SK-N-SH (cell line): ENCODE measurements around the gene MTFP1. TPM values are rescaled to one million over a fixed set of nuclear protein-coding genes. Genes with fewer than 3 reads are reported as not detected.

Experiments
- CTCF ChIA-PET: fragments of 300-600, 350-600 bp; formaldehyde crosslinking; extraction: SDS; loops from one replicate; lab custom pipeline; 2021; lab: Yijun Ruan, JAX
- POLR2A ChIA-PET: fragments of 350-600 bp; sonication (Branson Sonifier 250); formaldehyde crosslinking; extraction: SDS; loops from one replicate; lab custom pipeline; 2020; ENCODE audit warnings: antibody characterized with exemption, inconsistent platforms; lab: Yijun Ruan, JAX
- DNase-seq: peaks from one replicate; pipeline ENCODE4 v3.0.0; 2012
- H2AFZ ChIP-seq: fragments of 200-600 bp; sonication (generic); 2 replicates; pipeline ENCODE4 v1.8.1; 2016; ENCODE audit warnings: antibody characterized with exemption, mild to moderate bottlenecking, low read depth
- H3F3A ChIP-seq: fragments of 200-600 bp; sonication (generic); replicated peaks from 2 replicates; pipeline ENCODE3; 2016; ENCODE audit warnings: antibody characterized with exemption, mild to moderate bottlenecking; ENCODE audit not compliant: insufficient read depth
- H3K27ac ChIP-seq, 2 experiments: fragments of 200-500 bp in 1 of 2; fragments of 200-600 bp in 1 of 2; sonication (Bioruptor generic) in 1 of 2; sonication (generic), shearing (Covaris generic) in 1 of 2; 2 replicates each; pipeline versions ENCODE4 v1.5.1 to v1.6.1; 2014 to 2016; ENCODE audit warnings: low read depth in 2 of 2, inconsistent platforms in 1 of 2, low read length in 1 of 2, mild to moderate bottlenecking in 1 of 2, mixed read lengths in 1 of 2
- H3K27me3 ChIP-seq: fragments of 200-600 bp; sonication (generic), shearing (Covaris generic); 2 replicates; pipeline ENCODE4 v1.6.1; 2016; ENCODE audit warnings: mixed run types; ENCODE audit not compliant: insufficient read depth
- H3K36me3 ChIP-seq, 2 experiments: fragments of 200-500 bp in 1 of 2; fragments of 200-600 bp in 1 of 2; sonication (Bioruptor generic) in 1 of 2; sonication (generic) in 1 of 2; replicated peaks in 1 of 2; 2 replicates each; pipeline versions ENCODE3 to v1.5.1; 2014 to 2016; ENCODE audit warnings: low read length in 1 of 2, mild to moderate bottlenecking in 1 of 2; ENCODE audit not compliant: insufficient read depth in 2 of 2, control insufficient read depth in 1 of 2
- H3K4me1 ChIP-seq, 2 experiments: fragments of 200-500 bp in 1 of 2; fragments of 200-600 bp in 1 of 2; sonication (Bioruptor generic) in 1 of 2; sonication (generic), shearing (Covaris generic) in 1 of 2; 2 replicates each; pipeline versions ENCODE4 v1.5.1 to v1.6.1; 2014 to 2016; ENCODE audit warnings: low read depth in 1 of 2, low read length in 1 of 2, mixed run types in 1 of 2; ENCODE audit not compliant: insufficient read depth in 2 of 2, control insufficient read depth in 1 of 2
- H3K4me2 ChIP-seq: fragments of 200-600 bp; sonication (generic), shearing (Covaris generic); 2 replicates; pipeline ENCODE4 v1.6.1; 2017; ENCODE audit warnings: mixed run types
- H3K4me3 ChIP-seq, 2 experiments: fragments of 200-500 bp in 1 of 2; fragments of 200-600 bp in 1 of 2; sonication (Bioruptor generic) in 1 of 2; sonication (generic), shearing (Covaris generic) in 1 of 2; 2 replicates each; pipeline versions ENCODE4 v1.5.1 to v1.8.1; 2014 to 2016; ENCODE audit warnings: low read depth in 2 of 2, inconsistent platforms in 1 of 2, low read length in 1 of 2, mild to moderate bottlenecking in 1 of 2, mixed read lengths in 1 of 2, moderate library complexity in 1 of 2
- H3K79me2 ChIP-seq: fragments of 200-600 bp; sonication (generic); 2 replicates; pipeline ENCODE4 v1.8.1; 2017; ENCODE audit warnings: mild to moderate bottlenecking; ENCODE audit not compliant: insufficient read depth
- H3K9ac ChIP-seq: fragments of 200-600 bp; sonication (generic); 2 replicates; pipeline ENCODE4 v1.6.1; 2017; ENCODE audit warnings: mixed run types
- H3K9me2 ChIP-seq: fragments of 200-600 bp; sonication (generic); 2 replicates; pipeline ENCODE4 v1.6.1; 2017; ENCODE audit warnings: mixed run types
- H3K9me3 ChIP-seq: fragments of 200-600 bp; sonication (generic); 2 replicates; pipeline ENCODE4 v1.6.1; 2017; ENCODE audit warnings: mixed run types, mild to moderate bottlenecking, moderate library complexity
- H4K20me1 ChIP-seq: fragments of 200-600 bp; sonication (generic); 2 replicates; pipeline ENCODE4 v1.6.1; 2017; ENCODE audit warnings: mild to moderate bottlenecking, mixed run types; ENCODE audit not compliant: insufficient read depth
- CHD2 ChIP-seq: fragments of 150-350 bp; IDR thresholded peaks from 2 replicates; pipeline ENCODE4 v1.6.1; 2018; ENCODE audit warnings: low read length; ENCODE audit not compliant: partially characterized antibody
- ELF1 ChIP-seq: IDR thresholded peaks from 2 replicates; pipeline ENCODE4 v1.4.0; 2012
- EP300 ChIP-seq, 2 experiments: IDR thresholded peaks; 2 replicates each; pipeline versions ENCODE4 v1.4.0 to v1.6.1; 2012; ENCODE audit warnings: borderline replicate concordance in 1 of 2, low read depth in 1 of 2, low read length in 1 of 2
- EZH2phosphoT487 ChIP-seq: fragments of 200-600 bp; sonication (generic); IDR thresholded peaks from 2 replicates; pipeline ENCODE4 v1.6.1; 2017; ENCODE audit warnings: low read depth, mixed run types, mild to moderate bottlenecking, antibody characterized with exemption, moderate library complexity, borderline replicate concordance
- FOSL2 ChIP-seq: IDR thresholded peaks from 2 replicates; pipeline ENCODE4 v1.4.0; 2012; ENCODE audit warnings: low read depth, mild to moderate bottlenecking, moderate library complexity, borderline replicate concordance
- FOXM1 ChIP-seq: IDR thresholded peaks from 2 replicates; pipeline ENCODE4 v1.4.0; 2012; ENCODE audit warnings: low read depth, mild to moderate bottlenecking
- JUND ChIP-seq: IDR thresholded peaks from 2 replicates; pipeline ENCODE4 v1.4.0; 2012
- MEF2A ChIP-seq: IDR thresholded peaks from 2 replicates; pipeline ENCODE4 v1.4.0; 2012; ENCODE audit warnings: low read depth, borderline replicate concordance
- MXI1 ChIP-seq: IDR thresholded peaks from 2 replicates; pipeline ENCODE4 v1.6.1; 2012; ENCODE audit warnings: mild to moderate bottlenecking, low read depth, low read length, improper control_type of control experiment
- PBX3 ChIP-seq: IDR thresholded peaks from 2 replicates; pipeline ENCODE4; 2012
- RCOR1 ChIP-seq: fragments of 150-350 bp; IDR thresholded peaks from 2 replicates; pipeline ENCODE4 v1.6.1; 2017; ENCODE audit warnings: antibody characterized with exemption, low read length
- REST ChIP-seq: IDR thresholded peaks from 2 replicates; pipeline ENCODE4 v1.6.1; 2012; ENCODE audit warnings: mild to moderate bottlenecking, low read depth, low read length, moderate library complexity
- RFX5 ChIP-seq: IDR thresholded peaks from 2 replicates; pipeline ENCODE4 v1.6.1; 2012; ENCODE audit warnings: mild to moderate bottlenecking, improper control_type of control experiment, low read length
- RXRA ChIP-seq: IDR thresholded peaks from 2 replicates; pipeline ENCODE4 v1.4.0; 2012; ENCODE audit warnings: low read depth, mild to moderate bottlenecking, borderline replicate concordance
- SMC3 ChIP-seq: IDR thresholded peaks from 2 replicates; pipeline ENCODE4 v1.6.1; 2012; ENCODE audit warnings: low read depth, low read length, improper control_type of control experiment
- TAF1 ChIP-seq: IDR thresholded peaks from 2 replicates; pipeline ENCODE4 v1.6.1; 2012; ENCODE audit warnings: low read depth, mild to moderate bottlenecking, low read length, moderate library complexity, borderline replicate concordance
- TEAD4 ChIP-seq: IDR thresholded peaks from 2 replicates; pipeline ENCODE4 v1.4.0; 2012; ENCODE audit warnings: mild to moderate bottlenecking, borderline replicate concordance; ENCODE audit not compliant: insufficient read depth
- USF1 ChIP-seq: IDR thresholded peaks from 2 replicates; pipeline ENCODE4 v1.4.0; 2012; ENCODE audit warnings: low read depth, borderline replicate concordance
- USF2 ChIP-seq: fragments of 150-350 bp; IDR thresholded peaks from 2 replicates; pipeline ENCODE4 v1.6.1; 2017; ENCODE audit warnings: antibody characterized with exemption, low read length, low read depth, borderline replicate concordance
- ZBTB33 ChIP-seq: IDR thresholded peaks from 2 replicates; pipeline ENCODE4 v1.4.0; 2012; ENCODE audit warnings: low read depth, borderline replicate concordance
- WGBS: methylation state at CpG from one replicate; pipeline ENCODE4 v1.1.6; 2017; ENCODE audit warnings: low lambda C conversion rate; 5-methylcytosine and 5-hydroxymethylcytosine counted together
- polyA plus RNA-seq, 3 experiments: library from polyadenylated mRNA; depleted of rRNA; stranded (reverse); fragments of >200 nt; gene quantifications; 2 replicates each; pipeline ENCODE4 v1.2.3, GENCODE V29; 2012

MTFP1 gene
- polyA plus RNA-seq, 1 of the 3 experiments (the other 2 are of a cell fraction), result 18.9 TPM

GRCh38 chr22:30385942-30386341, 39.6 kb upstream of the MTFP1 start:
- peaks cover 4 to 12% of the 10 kb centered on the region in 2 experiments; a peak in 3 of 4 replicates for H3K4me1 ChIP-seq
- no peaks in the 10 kb centered on the region for H4K20me1 ChIP-seq
- CTCF ChIA-PET, result interaction anchor here (0.7 to 15.4 kb wide), 9 partner anchors 11 to 265 kb away, joined by 3 to 228 read pairs (median 9); partner anchors contain the start of genes CASTOR1 and SEC14L2
- H3K79me2 ChIP-seq, result peaks cover 14% of the 10 kb centered on the region
- no peaks in the 10 kb centered on the region for H3F3A ChIP-seq
- H3K36me3 ChIP-seq, result peaks cover 0 to 23% of the 10 kb centered on the region in 2 experiments
- no peaks in the 10 kb centered on the region for H3K9me3 ChIP-seq
- no peak for TF ChIP-seq ZBTB33
- TF ChIP-seq TEAD4, result no peak
- no peak for TF ChIP-seq MXI1
- no peak for TF ChIP-seq CHD2
- no peak for TF ChIP-seq ELF1
- TF ChIP-seq JUND, result no peak
- no peak for TF ChIP-seq MEF2A
- no peak for TF ChIP-seq EZH2phosphoT487
- no peak for TF ChIP-seq USF2
- no peak for TF ChIP-seq REST
- no peak for TF ChIP-seq USF1
- no peak for TF ChIP-seq RXRA
- TF ChIP-seq RCOR1, result no peak
- TF ChIP-seq RFX5, result no peak
- TF ChIP-seq TAF1, result no peak
- TF ChIP-seq PBX3, result no peak
- TF ChIP-seq EP300 (IDR thresholded peaks at IDR 0.05; ENCODE audit: borderline replicate concordance in 1 of 2, low read depth in 1 of 2, low read length in 1 of 2), result no peak
- no peak for TF ChIP-seq FOXM1
- TF ChIP-seq SMC3, result no peak
- no peak for TF ChIP-seq FOSL2
- H3K27ac ChIP-seq, result no peak overlapping the region
- no peak for DNase-seq
- peak overlapping the region; percentile 94 for H3K4me2 ChIP-seq
- 98% methylated on average over 8 of the region's 10 CpGs for WGBS
- H3K27me3 ChIP-seq, result no peaks in the 10 kb centered on the region
- no peak overlapping the region for H2AFZ ChIP-seq
- peak overlapping the region; percentile 61 to 82; a peak in 3 of 4 replicates for H3K4me3 ChIP-seq
- H3K9me2 ChIP-seq, result no peaks in the 10 kb centered on the region
- POLR2A ChIA-PET, result interaction anchor here (0.8 to 1.4 kb wide), 3 partner anchors 11 to 95 kb away, joined by 3 to 6 read pairs (median 5); partner anchors contain the start of genes CCDC157 and SF3A1
- H3K9ac ChIP-seq, result peak overlapping the region; percentile 60
